Measurements from ENCODE around the gene SYT14. TPM values are rescaled to one million over a fixed set of nuclear protein-coding genes. Genes with fewer than 3 reads are reported as not detected.

The SYT14 gene
- total RNA-seq, 1 experiment from 2014 or later: 0.07 TPM

DNA sequence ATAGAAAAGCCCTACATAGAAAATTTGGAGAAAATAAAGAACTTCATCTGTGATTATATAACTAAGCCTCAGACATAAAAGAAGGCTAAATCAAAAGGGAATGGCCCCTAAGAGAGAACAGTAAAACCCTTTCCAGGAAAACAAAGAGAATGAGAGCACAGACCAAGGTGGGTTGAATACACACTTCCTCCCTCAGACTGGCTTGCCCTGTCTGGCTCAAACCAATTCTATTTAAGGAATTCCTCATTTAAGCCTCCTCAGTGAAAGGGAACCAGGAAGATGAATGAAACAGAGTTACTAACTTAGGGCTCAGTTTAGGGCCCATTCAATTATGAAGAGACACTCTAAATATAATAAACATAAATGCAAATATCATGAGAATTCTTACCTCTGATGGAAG, 10.6 kb upstream of the SYT14 start:
- no peak overlapping the region for H3K4me2 ChIP-seq (ENCODE audit: low read length)
- H4K20me1 ChIP-seq (ENCODE audit: insufficient read depth): no peaks in the 10 kb centered on the region
- no peaks in the 10 kb centered on the region for H3K79me2 ChIP-seq (ENCODE audit: insufficient read depth, low read length)
- H3K27me3 ChIP-seq (ENCODE audit: insufficient read depth, low read length): peaks cover 33% of the 10 kb centered on the region
- TF ChIP-seq, protein P1, sequence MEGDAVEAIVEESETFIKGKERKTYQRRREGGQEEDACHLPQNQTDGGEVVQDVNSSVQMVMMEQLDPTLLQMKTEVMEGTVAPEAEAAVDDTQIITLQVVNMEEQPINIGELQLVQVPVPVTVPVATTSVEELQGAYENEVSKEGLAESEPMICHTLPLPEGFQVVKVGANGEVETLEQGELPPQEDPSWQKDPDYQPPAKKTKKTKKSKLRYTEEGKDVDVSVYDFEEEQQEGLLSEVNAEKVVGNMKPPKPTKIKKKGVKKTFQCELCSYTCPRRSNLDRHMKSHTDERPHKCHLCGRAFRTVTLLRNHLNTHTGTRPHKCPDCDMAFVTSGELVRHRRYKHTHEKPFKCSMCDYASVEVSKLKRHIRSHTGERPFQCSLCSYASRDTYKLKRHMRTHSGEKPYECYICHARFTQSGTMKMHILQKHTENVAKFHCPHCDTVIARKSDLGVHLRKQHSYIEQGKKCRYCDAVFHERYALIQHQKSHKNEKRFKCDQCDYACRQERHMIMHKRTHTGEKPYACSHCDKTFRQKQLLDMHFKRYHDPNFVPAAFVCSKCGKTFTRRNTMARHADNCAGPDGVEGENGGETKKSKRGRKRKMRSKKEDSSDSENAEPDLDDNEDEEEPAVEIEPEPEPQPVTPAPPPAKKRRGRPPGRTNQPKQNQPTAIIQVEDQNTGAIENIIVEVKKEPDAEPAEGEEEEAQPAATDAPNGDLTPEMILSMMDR (IDR thresholded peaks at IDR 0.05 in 2 of 3, conservative IDR thresholded peaks at IDR 0.05 in 1 of 3; ENCODE audit: borderline replicate concordance in 1 of 3, insufficient read depth in 1 of 3, low read depth in 2 of 3, low read length in 2 of 3): no peak
- H3K9ac ChIP-seq (ENCODE audit: low read length): no peak overlapping the region
- ChIA-PET CTCF (no interaction called here), RAD21 (ENCODE audit: low non-redundant PET in 1 of 2, low total read pairs in 2 of 2, uncharacterized antibody in 2 of 2, unreplicated experiment in 2 of 2) (no interaction called here), POLR2A (no interaction called here)
- intact Hi-C loops (cut with micrococcal nuclease): no loop called here
- no TSS peak for BruUV-seq (replicated peaks)
- no peaks in the 10 kb centered on the region for H3K9me3 ChIP-seq (ENCODE audit: control insufficient read depth in 1 of 2, insufficient read depth in 1 of 2, low read depth in 1 of 2, low read length in 2 of 2)
- no peaks in the 10 kb centered on the region for H3K9me2 ChIP-seq (ENCODE audit: insufficient read depth)
- no peaks in the 10 kb centered on the region for H3K4me1 ChIP-seq (ENCODE audit: control insufficient read depth in 1 of 2, insufficient read depth in 2 of 2, low read length in 2 of 2)
- DNase-seq (ENCODE audit: low read depth, low spot score) (no peak), ATAC-seq (no peak)
- H2AFZ ChIP-seq (ENCODE audit: low read depth, low read length, poor library complexity, severe bottlenecking): no peak overlapping the region
- no peaks in the 10 kb centered on the region for H3K36me3 ChIP-seq (ENCODE audit: control insufficient read depth in 1 of 2, insufficient read depth in 2 of 2, low read length in 2 of 2)
- no peak overlapping the region for H3K4me3 ChIP-seq (replicated peaks in 1 of 2; ENCODE audit: low read depth in 1 of 2, low read length in 2 of 2)
- H3K27ac ChIP-seq (ENCODE audit: low read depth, low read length): no peak overlapping the region

- Histone ChIP-seq H3K9me2 (ENCODE audit: insufficient read depth) (no peaks in the 10 kb centered on the region), H3K27ac (ENCODE audit: low read depth, low read length) (no peak overlapping the region), H3K36me3 (ENCODE audit: control insufficient read depth in 1 of 2, insufficient read depth in 2 of 2, low read length in 2 of 2) (no peaks in the 10 kb centered on the region), H3K9me3 (ENCODE audit: control insufficient read depth in 1 of 2, insufficient read depth in 1 of 2, low read depth in 1 of 2, low read length in 2 of 2) (no peaks in the 10 kb centered on the region), H3K9ac (ENCODE audit: low read length) (no peak overlapping the region), H3K4me1 (ENCODE audit: control insufficient read depth in 1 of 2, insufficient read depth in 2 of 2, low read length in 2 of 2) (no peaks in the 10 kb centered on the region), H3K4me2 (ENCODE audit: low read length) (no peak overlapping the region), H3K4me3 (replicated peaks in 1 of 2; ENCODE audit: low read depth in 1 of 2, low read length in 2 of 2) (no peak overlapping the region), H3K27me3 (ENCODE audit: insufficient read depth, low read length) (peaks cover 47% of the 10 kb centered on the region), H4K20me1 (ENCODE audit: insufficient read depth) (no peaks in the 10 kb centered on the region), H2AFZ (ENCODE audit: low read depth, low read length, poor library complexity, severe bottlenecking) (no peak overlapping the region), H3K79me2 (ENCODE audit: insufficient read depth, low read length) (no peaks in the 10 kb centered on the region)
- TF ChIP-seq POLR2A (IDR thresholded peaks at IDR 0.05; ENCODE audit: borderline replicate concordance, extremely low read depth, insufficient read depth, insufficient read length): no peak
- TF ChIP-seq SRF (IDR thresholded peaks at IDR 0.05; ENCODE audit: low read depth): no peak
- TF ChIP-seq FOSL1 (IDR thresholded peaks at IDR 0.05; ENCODE audit: low read depth): no peak
- TF ChIP-seq, protein P2, sequence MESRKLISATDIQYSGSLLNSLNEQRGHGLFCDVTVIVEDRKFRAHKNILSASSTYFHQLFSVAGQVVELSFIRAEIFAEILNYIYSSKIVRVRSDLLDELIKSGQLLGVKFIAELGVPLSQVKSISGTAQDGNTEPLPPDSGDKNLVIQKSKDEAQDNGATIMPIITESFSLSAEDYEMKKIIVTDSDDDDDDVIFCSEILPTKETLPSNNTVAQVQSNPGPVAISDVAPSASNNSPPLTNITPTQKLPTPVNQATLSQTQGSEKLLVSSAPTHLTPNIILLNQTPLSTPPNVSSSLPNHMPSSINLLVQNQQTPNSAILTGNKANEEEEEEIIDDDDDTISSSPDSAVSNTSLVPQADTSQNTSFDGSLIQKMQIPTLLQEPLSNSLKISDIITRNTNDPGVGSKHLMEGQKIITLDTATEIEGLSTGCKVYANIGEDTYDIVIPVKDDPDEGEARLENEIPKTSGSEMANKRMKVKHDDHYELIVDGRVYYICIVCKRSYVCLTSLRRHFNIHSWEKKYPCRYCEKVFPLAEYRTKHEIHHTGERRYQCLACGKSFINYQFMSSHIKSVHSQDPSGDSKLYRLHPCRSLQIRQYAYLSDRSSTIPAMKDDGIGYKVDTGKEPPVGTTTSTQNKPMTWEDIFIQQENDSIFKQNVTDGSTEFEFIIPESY (IDR thresholded peaks at IDR 0.05; ENCODE audit: extremely low read depth, insufficient replicate concordance, low read length): no peak
- no peak for TF ChIP-seq REST (IDR thresholded peaks at IDR 0.05; ENCODE audit: low read depth)
- TF ChIP-seq, protein P3, sequence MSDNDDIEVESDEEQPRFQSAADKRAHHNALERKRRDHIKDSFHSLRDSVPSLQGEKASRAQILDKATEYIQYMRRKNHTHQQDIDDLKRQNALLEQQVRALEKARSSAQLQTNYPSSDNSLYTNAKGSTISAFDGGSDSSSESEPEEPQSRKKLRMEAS (IDR thresholded peaks at IDR 0.05): no peak
- TF ChIP-seq ATF3 (IDR thresholded peaks at IDR 0.05): no peak
- TF ChIP-seq CEBPB (IDR thresholded peaks at IDR 0.05; ENCODE audit: low read depth): no peak
- no TSS peak for BruUV-seq (replicated peaks)
- CTCF ChIA-PET: no interaction called here
- intact Hi-C loops (cut with micrococcal nuclease): no loop called here
- ATAC-seq (no peak), DNase-seq (ENCODE audit: low read depth, low spot score) (no peak)
- RAD21 ChIA-PET (ENCODE audit: low non-redundant PET in 1 of 2, low total read pairs in 2 of 2, uncharacterized antibody in 2 of 2, unreplicated experiment in 2 of 2): no interaction called here
- POLR2A ChIA-PET: no interaction called here
These were observed 8.3 kb upstream of the SYT14 start for GRCh38 chr1:209929751-209930150.

Measured in HCT116 (cell line).